Hematopoietic multipotent progenitor cell treated with erythropoietin and hydrocortisone succinate and interleukin-3 and kit ligand, for 4 days (in vitro differentiated cells): Measurements from ENCODE around the gene EPS8.
A peak's percentile ranks its signal among the peaks of the same experiment; 100 is the strongest.
"Not testable (repeated sequence)": the region's sequence is repeated elsewhere in the genome, so short reads cannot be mapped to it uniquely, and the experiment has no call there.

Experiments used
- DNase-seq: peaks from one replicate; pipeline ENCODE4 v3.0.0-alpha.2; 2015

EPS8 gene

GRCh38 chr12:15754233-15754632, 35.0 kb downstream of the EPS8 start:
- DNase-seq = no peak

DNA sequence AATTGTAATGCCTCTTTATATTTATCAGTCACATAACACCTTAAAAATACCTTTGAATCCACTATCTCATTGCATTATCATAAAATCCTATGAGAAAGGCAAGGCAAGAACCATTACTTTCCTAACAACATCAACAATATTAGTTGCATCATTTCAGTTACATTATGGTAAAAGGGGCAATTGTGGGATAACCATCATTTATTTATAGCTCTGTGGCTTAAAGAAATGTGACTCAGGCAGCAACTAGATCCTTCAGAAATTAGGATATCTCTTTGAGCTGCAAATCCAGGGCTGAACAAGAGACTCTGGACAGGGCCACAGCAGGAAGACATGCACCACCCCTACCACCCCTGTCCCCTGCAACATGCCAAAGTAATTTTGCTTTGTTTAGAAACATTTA, 36.4 kb downstream of the EPS8 start:
- no peak for DNase-seq

GRCh38 chr12:15751741-15752140, 37.4 kb downstream of the EPS8 start:
- no peak for DNase-seq

DNA sequence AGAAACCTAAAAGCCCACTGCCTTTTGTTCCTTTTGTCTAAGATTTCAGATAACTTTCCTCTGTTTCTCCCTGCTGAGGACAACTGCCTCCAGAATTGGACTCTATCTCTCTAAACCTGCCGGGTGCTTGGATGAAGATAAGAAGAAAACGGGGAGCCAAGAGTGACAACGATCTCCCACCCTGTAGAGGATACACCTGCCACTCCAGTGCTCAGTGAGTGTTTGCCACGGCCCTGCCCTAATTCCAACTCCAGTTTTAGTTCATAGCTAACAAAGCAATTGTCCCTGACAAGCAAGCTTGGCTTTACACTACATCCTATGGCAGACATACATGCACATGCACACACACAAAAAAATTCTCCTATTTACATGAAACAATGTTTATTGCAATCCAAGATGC, 39.3 kb downstream of the EPS8 start:
- DNase-seq = no peak

GRCh38 chr12:15741870-15742269, 47.3 kb downstream of the EPS8 start:
- not testable (repeated sequence) for DNase-seq

DNA sequence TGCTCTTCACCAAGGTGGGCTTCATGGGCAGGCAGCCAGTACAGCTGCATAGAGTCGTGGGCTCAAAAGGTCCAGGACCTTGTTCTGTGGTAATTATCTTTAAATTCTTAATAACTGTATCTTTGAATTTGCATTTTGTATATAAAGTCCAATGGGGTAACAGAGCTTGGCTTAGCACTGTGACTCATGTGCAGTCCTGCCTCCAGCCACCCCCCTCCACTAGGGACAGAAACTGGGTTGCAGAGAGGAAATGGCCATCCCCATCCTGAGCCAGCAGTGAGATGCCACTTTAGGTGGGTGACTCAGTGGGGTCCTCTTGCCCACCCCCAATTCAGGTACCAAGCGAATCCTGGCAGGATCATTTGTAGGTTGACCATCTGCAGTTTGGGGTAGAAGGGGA, 48.1 kb downstream of the EPS8 start:
- DNase-seq = no peak

- not testable (repeated sequence) for DNase-seq
These were observed 48.8 kb downstream of the EPS8 start for GRCh38 chr12:15740389-15740788.

DNA sequence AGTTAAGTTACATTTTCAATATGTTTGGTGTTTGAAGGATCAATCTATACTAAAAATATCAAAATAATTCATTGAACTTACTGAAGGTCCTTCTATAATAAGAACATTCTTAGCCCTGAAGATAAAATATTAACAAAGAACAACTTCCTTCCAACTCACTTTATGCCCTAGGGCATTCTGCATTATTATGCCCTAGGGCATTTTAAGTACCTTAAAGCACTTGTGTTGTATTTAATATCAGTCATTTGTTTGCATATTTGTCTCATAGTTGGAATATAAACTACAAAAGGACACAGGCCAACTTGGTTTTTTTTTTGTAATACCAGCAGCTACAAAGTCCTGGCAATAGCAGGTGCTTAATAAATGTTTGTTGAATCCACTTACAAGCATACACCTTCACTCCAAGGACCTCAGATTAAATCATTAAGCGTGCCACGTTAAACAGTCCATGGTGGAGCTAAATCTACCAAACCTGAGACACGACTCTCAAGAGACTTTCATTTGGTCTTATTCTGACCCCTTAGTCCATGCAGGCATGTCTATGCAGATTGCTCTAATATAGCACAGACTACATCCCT, 50.7 kb downstream of the EPS8 start:
- DNase-seq = no peak

DNA sequence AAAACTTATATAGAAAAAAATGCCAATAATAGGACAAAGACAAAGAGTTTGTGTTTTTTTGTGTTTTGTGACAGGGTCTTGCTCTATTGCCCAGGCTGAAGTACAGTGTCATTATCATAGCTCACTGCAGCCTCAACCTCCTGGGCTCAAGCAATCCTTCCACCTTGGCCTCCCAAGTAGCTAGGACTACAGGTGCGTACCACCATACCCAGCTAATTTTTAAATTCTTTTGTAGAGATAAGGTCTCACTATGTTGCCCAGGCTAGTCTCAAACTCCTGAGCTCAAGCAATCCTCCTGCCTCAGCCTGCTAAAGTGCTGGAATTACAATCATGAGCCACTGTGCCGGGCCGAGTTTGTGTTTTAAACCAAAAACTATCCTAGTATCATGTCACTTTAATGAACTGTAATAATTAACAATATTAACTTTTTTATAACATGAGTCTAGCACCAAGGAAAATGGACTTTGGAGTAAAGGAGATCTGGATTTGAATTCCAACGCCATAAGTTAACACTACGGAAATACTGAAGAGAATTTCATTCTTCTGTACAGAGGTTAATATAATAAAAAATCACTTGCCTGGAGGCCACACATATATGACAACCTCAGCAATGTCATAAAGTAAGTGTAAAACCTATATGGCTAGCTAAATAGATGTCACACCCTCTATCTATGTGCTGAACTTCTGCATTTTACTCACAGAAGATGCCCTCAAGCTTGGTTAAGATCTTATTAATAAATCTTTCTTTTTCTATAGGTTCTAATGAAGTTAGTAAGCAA, 53.2 kb downstream of the EPS8 start:
- DNase-seq = no peak

DNA sequence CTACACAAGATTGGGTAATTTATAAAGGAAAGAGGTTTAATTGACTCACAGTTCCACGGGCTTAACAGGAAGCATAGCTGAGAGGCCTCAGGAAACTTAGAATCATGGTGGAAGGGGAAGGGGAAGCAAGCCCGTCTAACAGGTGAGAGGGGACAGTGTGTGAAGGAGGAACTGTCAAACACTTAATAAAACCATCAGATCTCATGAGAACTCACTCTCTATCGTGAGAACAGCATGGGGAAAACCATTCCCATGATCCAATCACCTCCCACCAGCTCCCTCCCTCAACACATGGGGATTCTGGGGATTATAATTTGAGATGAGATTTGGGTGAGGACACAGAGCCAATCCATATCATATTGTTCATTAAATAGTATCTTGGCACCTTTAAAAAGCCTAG, 56.1 kb downstream of the EPS8 start:
- DNase-seq = no peak

DNA sequence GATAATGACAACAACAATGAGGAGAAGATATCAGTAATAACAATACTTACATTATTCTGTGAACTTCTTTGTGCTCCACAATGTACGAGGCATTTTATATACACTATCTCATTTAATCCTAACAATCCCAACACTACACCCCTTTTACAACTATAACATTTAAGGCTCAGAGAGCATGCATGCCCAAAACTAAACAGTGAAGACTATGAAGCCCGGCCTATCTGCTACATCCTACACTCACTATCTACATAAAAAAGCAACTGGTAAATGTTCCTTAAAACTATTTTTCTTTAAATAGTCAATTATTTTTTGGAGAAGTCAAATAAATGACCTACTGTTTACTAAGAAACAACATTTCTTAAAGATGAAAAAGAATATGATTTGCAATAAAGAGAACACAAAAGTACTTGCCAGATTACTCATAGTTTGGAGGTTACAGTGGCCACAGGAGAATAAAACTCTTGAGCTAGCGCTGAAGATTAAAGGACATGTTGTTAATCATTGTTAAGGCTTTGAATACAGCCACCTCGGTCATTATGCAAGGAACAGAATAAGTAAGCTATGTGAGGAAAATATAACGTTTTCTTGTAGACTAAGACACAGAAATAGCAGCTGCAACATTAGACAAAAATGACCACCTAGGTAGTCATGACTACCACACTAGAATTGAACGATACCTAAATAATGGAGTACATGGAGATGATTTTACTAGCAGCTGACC, 56.7 kb downstream of the EPS8 start:
- DNase-seq = no peak

- DNase-seq = no peak
These were observed 57.2 kb downstream of the EPS8 start for GRCh38 chr12:15731940-15732339.

- DNase-seq = no peak
These were observed 60.1 kb downstream of the EPS8 start for GRCh38 chr12:15729097-15729496.

DNA sequence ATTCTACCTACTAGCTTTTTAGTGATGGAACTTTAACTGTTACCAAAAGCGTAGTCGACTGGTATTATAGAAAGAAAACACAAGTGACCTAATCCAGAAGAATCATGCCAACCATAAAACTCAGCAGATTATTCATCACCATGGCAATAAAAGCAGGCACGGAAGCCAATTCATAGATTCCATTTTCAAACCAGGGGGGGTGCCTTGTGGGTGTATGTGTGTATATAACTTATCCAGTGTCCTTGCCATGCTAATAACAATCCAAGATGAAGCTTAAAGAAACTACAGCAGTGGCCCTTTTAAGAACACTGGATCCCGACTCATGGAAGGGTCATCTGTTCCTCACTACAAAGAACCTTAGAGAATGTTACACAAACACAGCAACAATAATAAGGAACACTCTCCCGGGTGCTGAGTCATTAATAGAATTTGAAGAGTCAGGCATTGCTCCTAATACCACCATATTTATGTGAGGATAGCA, 61.0 kb downstream of the EPS8 start:
- DNase-seq = no peak

DNA sequence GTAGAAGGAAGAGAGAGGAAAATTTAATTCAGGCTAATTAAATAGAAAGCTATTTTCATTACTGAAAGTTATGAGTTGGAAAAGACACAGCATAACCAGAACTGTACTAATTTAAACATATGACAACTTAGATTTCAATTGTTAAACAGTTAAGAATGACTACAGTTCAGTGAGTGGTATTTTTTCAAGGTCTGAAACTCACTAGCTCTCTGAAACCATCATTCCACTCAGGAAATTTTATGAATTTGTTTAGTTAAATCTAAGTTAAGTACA, 62.4 kb downstream of the EPS8 start:
- no peak for DNase-seq

DNA sequence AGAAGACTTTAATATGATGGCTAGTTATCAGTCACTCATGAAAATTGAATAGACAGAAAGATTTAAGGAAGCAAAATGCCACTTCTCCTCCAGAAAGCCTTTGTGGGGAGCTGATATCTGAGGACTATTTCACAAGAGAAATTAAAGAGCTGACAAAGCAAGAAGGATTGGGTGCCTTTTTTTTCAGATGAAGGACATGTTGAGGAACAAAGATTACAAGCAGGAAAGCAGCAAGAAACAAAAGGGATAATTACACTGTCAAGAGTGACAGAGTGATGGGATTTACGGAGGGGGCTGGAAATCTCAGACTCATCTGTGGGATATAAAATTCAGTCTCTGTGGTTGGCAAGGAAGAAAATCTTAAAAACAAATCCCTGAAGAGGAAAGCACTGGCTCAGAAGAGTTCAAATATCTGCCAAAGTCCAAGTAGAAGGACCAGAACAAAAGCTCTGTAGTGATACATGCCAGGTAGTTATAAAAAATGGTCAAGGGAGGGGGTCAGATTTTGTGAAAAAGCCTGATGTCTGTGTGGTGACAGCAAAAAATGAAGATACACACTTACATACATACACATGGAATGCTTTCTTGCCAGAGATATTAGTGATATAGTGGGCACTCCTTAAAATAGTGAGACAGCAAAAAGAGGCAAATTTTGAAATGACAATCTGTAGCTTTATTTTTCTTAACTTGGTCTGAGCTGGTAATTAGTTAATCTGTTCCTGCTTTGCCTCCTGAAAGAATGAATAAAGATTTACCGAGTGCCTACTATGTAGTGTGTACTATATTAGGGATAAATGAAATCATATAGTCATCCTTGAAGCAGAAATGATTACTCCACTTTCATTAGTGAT, 62.9 kb downstream of the EPS8 start:
- peak; percentile 50 for DNase-seq

- no peak for DNase-seq
These were observed 66.2 kb downstream of the EPS8 start for GRCh38 chr12:15722951-15723350.

DNA sequence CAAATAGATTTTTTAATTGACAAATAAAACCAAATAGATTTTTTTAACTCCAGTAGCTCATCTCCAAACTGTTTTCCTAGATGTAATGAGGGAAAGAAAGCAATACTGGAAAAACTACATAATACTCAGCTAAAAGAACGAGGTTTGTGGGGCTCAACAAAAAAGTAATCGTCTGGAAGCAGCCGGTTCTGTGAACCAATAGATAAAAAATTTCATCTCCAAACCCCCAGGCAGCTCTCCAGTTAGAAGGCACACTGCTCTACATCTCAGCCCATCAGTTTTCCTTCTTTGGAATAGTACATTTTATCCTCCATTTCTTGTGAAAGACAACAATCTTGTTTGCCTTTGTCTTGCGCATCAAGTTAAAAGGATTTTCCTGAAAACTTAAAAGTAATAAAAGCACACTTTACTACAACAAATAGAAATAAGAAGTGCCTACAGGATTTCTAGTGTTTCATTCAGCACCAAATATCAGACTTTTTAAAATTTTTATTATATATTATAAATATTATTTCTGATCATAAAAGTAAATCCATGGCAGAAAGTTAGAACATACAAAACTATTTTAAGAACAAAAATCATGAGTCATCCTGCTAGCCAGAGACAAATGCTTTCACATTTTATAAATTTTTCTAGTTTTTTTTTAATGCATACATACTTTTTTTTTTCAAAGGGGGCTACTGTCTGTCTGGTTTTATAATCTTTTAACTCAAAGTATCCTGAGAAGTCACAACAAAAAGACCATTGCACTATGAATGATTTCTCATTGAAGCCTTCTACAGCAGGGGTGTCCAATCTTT, 67.7 kb downstream of the EPS8 start:
- peak; percentile 63 for DNase-seq

DNA sequence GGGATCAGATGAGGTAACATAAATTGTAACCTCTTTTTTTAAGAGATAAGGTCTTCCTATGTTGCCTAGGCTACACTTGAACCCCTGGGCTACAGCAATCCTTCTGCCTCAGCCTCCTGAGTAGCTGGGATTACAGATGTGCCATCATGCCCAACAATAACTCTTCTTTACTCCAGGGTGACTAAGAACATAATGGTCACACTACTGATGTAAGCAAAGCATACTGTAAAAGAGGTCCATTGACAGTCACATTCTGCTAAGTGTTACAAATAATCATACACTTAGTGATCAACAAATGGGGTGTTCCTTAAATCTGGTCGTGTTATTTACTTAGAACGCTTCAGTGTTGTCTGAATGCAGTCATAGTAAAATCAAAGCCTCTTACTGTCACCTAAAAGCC, 68.9 kb downstream of the EPS8 start:
- DNase-seq = no peak

DNA sequence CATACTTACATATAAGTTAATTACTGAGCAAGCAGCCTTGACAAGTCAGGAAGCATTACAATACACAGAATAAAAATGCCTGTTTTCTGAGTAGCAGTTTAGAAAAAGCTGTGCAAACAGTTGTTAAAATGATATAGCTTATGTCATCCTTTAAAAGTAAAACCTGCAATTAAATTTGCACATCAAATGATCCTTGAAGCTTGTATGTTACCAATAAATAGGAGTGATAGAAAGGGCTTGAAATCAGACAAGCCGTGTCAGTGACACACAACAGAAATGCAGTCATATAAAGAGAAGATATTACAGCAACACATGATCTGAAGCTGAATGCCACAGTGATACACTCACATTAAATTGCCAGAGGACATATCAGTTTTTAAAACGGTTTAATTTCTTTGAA, 70.0 kb downstream of the EPS8 start:
- no peak for DNase-seq

GRCh38 chr12:15717940-15718567, 71.1 kb downstream of the EPS8 start:
- no peak for DNase-seq

GRCh38 chr12:15716581-15716980, 72.6 kb downstream of the EPS8 start:
- no peak for DNase-seq
